Activated CD4-positive, alpha-beta T cell treated with anti-CD3 and anti-CD28 coated beads for 1 hour (primary cell): ENCODE measurements around the gene TRMT2A.
"Not testable (repeated sequence)": the region's sequence is repeated elsewhere in the genome, so short reads cannot be mapped to it uniquely, and the experiment has no call there.

ENCODE experiments used
- DNase-seq: peaks from one replicate; pipeline ENCODE4 v3.0.0-alpha.2; 2020

TRMT2A gene

GRCh38 chr22:20084547-20085413 is 32.2 kb downstream of the TRMT2A start:
- DNase-seq, result no peak

GRCh38 chr22:20083891-20084546 is 33.0 kb downstream of the TRMT2A start:
- no peak for DNase-seq

DNA sequence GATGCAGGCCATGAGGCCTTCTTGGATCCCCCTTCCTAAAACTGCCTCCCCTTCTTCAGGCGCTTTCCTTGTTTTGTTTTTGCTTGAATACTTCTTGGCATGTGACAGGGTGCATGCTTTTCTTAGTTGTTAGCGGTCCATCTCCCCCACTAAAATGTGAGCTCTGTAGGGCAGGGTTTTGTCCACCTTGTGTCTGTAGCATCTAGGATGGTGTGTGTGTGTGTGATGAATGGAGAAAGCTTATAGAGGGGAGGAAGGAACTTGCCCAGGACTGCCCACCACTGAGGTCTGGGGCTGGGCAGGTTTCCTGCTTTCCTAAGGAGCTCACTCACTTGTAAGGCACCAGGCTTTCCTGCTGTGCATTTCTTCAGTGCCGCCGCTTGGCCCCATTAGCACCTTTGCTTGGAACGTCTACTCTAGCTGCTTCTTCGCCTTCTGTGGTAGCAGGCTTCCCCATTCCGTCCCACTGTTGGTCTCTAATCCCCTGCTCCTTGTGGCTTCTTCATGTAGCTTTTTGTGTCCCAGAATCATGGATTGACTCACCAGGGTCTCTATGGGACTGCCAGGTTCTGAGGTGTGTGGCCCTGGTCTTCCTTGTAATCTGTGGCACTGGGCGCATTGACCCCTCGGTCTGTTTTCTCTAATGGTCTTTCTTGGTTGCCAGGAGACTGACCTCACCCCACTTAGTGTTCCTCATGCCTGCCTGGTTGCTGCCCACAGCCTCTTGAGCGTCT is 33.7 kb downstream of the TRMT2A start:
- no peak for DNase-seq

DNA sequence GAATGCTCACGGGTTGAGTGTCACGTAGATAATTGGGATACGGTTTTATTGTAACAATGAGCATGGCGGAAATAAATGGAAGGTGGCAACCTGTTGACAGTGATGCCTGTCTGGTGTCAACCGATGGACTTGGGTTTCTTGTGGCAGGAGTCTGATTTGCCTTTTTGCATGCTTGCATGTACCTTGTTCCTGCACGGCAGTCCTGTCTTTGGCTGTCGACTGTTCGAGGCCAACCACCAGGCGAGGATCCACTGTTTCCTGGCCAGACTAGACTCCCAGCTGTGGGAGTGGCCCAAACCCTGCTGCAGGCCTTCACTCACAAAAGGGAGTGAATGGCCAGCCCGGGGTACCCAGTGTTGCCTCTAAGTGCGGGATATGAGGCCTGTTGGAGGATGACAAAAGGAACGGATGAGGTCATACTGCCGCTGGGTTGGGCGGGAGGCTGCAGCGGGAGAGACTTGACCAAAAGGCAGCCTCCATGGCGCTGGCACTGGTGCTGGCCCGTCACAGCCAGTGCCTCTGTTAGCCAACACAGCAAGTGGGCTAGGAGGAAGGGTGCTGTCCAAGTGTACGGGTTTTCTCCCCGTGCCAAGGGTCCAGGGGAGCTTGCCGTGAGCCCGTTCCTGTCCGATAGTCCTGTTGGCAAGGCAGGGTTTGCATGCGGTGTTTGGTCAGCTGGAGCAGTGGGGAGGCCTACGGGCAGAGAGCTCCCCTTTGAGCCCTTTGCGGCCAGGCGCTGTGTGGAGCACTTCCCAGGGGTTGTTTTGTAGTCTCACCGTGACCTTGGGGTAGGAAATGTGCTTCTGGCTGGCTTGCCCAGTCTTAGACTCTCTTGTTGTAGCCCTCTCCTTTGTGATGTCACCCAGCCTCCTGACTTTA is 36.0 kb downstream of the TRMT2A start:
- DNase-seq, result no peak

- peak; percentile 64 for DNase-seq
These were observed 36.6 kb downstream of the TRMT2A start for GRCh38 chr22:20080445-20080775.

- DNase-seq, result peak; percentile 54
These were observed 37.1 kb downstream of the TRMT2A start, which contains the start of gene DGCR8 for GRCh38 chr22:20079745-20080444. DGCR8 (plus strand) TSS chr22:20080241; CDS start chr22:20085964, 5,723 bp downstream.

DNA sequence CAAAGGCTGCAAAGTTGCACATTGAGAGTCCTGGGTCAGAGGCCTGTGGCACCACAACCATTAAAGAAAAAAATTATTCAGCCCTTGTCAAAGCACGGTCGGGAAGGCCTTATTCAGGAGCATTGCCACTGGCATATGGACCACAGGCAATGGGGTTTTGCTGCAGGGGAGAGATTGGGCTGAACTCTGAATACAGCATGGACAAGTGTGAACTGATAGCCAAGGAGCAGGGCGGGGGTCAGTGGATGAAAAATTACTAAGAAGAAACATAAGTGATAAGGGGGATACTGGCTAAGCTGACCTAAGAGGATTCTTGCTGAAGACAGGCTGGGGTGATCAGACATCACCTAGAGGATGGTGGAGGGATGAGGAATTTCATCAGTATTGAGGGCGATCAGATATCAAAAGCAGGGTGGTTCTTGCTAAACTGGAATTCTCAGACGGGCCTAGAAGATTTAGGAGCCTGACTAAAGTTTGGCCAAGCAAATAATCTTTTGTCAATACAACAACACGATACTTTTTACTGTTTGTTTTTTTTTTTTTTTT is 40.3 kb downstream of the TRMT2A start:
- no peak for DNase-seq

- no peak for DNase-seq
These were observed 45.5 kb downstream of the TRMT2A start for GRCh38 chr22:20071524-20071972.

GRCh38 chr22:20069331-20070042 is 47.5 kb downstream of the TRMT2A start:
- DNase-seq, result no peak

DNA sequence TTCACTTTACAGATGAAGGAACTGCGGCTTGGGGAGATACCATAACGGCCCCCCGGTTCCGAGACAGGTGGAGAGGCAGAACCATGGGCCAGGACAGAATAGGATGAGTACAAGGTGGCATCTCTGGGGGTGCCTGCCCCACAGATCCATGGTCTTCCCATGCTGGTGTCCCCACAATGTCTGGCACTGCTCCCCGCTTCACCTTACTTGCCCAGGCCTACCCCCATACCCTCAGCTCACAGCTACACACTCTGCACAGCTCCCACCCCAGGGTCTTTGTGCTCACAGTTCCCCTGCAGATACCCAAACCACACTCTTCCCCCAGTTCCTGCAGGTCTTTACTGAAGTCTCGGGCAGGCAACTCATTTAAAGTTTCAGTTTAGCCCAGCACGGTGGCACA is 48.4 kb downstream of the TRMT2A start:
- DNase-seq, result no peak

- not testable (repeated sequence) for DNase-seq
These were observed 49.7 kb downstream of the TRMT2A start for GRCh38 chr22:20067384-20067682.

GRCh38 chr22:20066617-20067383 is 50.2 kb downstream of the TRMT2A start:
- no peak for DNase-seq

DNA sequence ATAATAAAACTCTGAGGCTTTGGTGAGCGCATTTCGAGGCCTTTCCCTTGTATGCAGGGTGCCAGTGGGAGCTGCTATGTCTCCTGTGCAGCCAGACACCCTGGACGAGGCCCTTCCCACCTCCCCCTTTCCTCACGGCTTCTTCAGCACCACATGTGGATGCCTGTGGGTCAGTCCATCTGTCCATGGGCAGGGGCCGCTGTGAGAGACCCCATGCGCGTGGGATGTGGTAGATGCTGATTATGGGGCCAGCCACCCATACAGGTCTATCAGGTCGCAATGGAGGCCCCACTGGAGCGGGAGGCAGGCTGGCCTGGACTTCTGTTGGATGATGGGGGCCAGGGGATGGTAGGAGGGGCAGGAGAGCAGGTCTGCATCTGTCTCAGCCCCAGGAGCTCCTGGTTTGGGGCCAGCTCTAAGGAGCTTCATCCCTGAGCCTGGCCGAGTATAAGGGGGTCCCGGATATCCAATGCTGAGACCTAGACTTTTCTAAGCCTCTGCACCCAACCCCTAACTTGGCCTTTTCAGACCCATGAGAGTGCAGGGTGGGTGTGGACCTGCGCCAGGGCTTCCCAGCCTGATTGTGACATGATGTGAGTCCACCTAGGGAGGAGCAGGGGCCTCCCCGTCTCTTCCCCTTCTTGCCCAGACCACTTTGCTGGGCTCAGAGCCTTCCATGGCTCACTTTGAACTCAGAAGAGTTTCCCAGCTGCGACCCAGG is 51.0 kb downstream of the TRMT2A start:
- DNase-seq, result no peak

DNA sequence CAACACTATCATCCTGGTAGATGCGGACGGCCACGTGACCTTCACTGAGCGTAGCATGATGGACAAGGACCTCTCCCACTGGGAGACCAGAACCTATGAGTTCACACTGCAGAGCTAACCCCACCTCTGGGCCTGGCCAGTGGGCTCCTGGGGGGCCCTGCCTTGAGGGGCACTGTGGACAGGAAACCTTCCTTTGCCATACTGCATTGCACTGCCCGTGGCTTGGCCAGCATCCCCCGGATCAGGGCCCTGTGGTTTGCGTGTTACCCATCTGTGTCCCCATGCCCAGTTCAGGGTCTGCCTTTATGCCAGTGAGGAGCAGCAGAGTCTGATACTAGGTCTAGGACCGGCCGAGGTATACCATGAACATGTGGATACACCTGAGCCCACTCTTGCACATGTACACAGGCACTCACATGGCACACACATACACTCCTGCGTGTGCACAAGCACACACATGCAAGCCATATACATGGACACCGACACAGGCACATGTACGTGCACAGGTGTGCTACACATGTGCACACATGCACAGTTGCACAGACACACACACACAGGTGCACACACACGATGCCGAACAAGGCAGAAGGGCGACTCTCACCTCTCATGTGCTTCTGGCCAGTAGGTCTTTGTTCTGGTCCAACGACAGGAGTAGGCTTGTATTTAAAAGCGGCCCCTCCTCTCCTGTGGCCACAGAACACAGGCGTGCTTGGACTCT is 52.3 kb downstream of the TRMT2A start:
- no peak for DNase-seq

GRCh38 chr22:20064140-20064480 is 52.9 kb downstream of the TRMT2A start:
- DNase-seq, result no peak

- DNase-seq, result no peak
These were observed 53.5 kb downstream of the TRMT2A start for GRCh38 chr22:20063271-20064139.

- DNase-seq, result no peak
These were observed 54.3 kb downstream of the TRMT2A start for GRCh38 chr22:20062766-20063083.
